Keratinocyte (primary cell): ENCODE measurements around the gene MSANTD2. TPM values are rescaled to one million over a fixed set of nuclear protein-coding genes. Genes with fewer than 3 reads are reported as not detected.

Source experiments
- DNase-seq: peaks from one replicate; pipeline ENCODE4 v3.0.0-alpha.2; 2011; ENCODE audit warnings: low read depth, missing footprints, low spot score
- FAIRE-seq: peaks from 2 replicates; lab custom pipeline; 2011; peaks lifted over from hg19 to GRCh38; lab: Jason Lieb, UNC
- H2AFZ ChIP-seq: 2 replicates; pipeline ENCODE4 v1.6.0; 2012; ENCODE audit warnings: low read length, control low read depth, inconsistent platforms; ENCODE audit not compliant: control insufficient read depth
- H3K27ac ChIP-seq: 2 replicates; pipeline ENCODE4 v1.5.1; 2011; ENCODE audit warnings: low read length; ENCODE audit not compliant: control insufficient read depth, insufficient read depth
- H3K27me3 ChIP-seq: 3 replicates; pipeline ENCODE4 v1.6.0; 2011; ENCODE audit warnings: low read length; ENCODE audit not compliant: control insufficient read depth, insufficient read depth; ENCODE audit errors: extremely low read depth
- H3K36me3 ChIP-seq, 2 experiments: 2 replicates in 1 of 2; 3 replicates in 1 of 2; pipeline ENCODE4 v1.5.1; 2011; ENCODE audit warnings: low read length in 2 of 2, mild to moderate bottlenecking in 1 of 2; ENCODE audit not compliant: control insufficient read depth in 2 of 2, insufficient read depth in 2 of 2; ENCODE audit errors: extremely low read depth in 1 of 2
- H3K4me1 ChIP-seq: 3 replicates; pipeline ENCODE4 v1.5.1; 2011; ENCODE audit warnings: low read length; ENCODE audit not compliant: control insufficient read depth, insufficient read depth; ENCODE audit errors: extremely low read depth
- H3K4me2 ChIP-seq: 3 replicates; pipeline ENCODE4 v1.6.0; 2011; ENCODE audit warnings: low read depth, low read length; ENCODE audit not compliant: control insufficient read depth, insufficient read depth; ENCODE audit errors: extremely low read depth
- H3K4me3 ChIP-seq, 3 experiments: fragments of 200-600 bp in 1 of 3; sonication (generic) in 1 of 3; 2 replicates in 2 of 3; 3 replicates in 1 of 3; pipeline ENCODE4 v1.5.1; 2011 to 2016; ENCODE audit warnings: low read length in 3 of 3, mild to moderate bottlenecking in 3 of 3, control low read depth in 2 of 3, inconsistent platforms in 1 of 3, low read depth in 1 of 3, mixed read lengths in 1 of 3, mixed run types in 1 of 3, moderate library complexity in 1 of 3; ENCODE audit not compliant: control insufficient read depth in 2 of 3, insufficient read depth in 2 of 3; ENCODE audit errors: extremely low read depth in 1 of 3
- H3K79me2 ChIP-seq: 2 replicates; pipeline ENCODE4 v1.6.0; 2012; ENCODE audit warnings: low read length; ENCODE audit not compliant: control insufficient read depth, insufficient read depth
- H3K9ac ChIP-seq: 3 replicates; pipeline ENCODE4 v1.6.0; 2011; ENCODE audit warnings: low read length; ENCODE audit not compliant: control insufficient read depth, insufficient read depth; ENCODE audit errors: extremely low read depth
- H3K9me1 ChIP-seq: 3 replicates; pipeline ENCODE4 v1.6.0; 2011; ENCODE audit warnings: low read length; ENCODE audit not compliant: control insufficient read depth, insufficient read depth; ENCODE audit errors: extremely low read depth
- H3K9me3 ChIP-seq: 2 replicates; pipeline ENCODE4 v1.5.1; 2012; ENCODE audit warnings: low read depth, low read length; ENCODE audit not compliant: control insufficient read depth
- H4K20me1 ChIP-seq: 3 replicates; pipeline ENCODE4 v1.6.0; 2011; ENCODE audit warnings: low read length; ENCODE audit not compliant: control insufficient read depth, insufficient read depth; ENCODE audit errors: extremely low read depth
- EZH2 ChIP-seq: IDR thresholded peaks from one replicate; pipeline ENCODE4 v1.6.1; 2012; ENCODE audit warnings: inconsistent platforms, mild to moderate bottlenecking, low read length, moderate library complexity
- dilution Hi-C: fragments of 300-500 bp; cut with MboI; formaldehyde crosslinking; loops from one replicate; pipeline ENCODE4 v1.7.0; 2020; ENCODE audit warnings: low sequenced_read_pairs; ENCODE audit not compliant: extremely low pct_ligation_motif_present
- polyA plus RNA-seq, 5 experiments: library from polyadenylated mRNA; depleted of rRNA in 3 of 5; stranded (reverse) in 3 of 5; stranded (forward) in 1 of 5; unstranded in 1 of 5; fragments of >200 nt; gene quantifications; 1 replicate in 1 of 5; 2 replicates in 3 of 5; 3 replicates in 1 of 5; pipeline versions ENCODE4 v1.2.1 to v1.2.3, GENCODE V29; 2011 to 2012; ENCODE audit warnings: missing spikeins in 2 of 5, low read depth in 1 of 5, low replicate concordance in 1 of 5
- TF ChIP-seq, protein P1 (sequence below), 3 experiments: IDR thresholded peaks in 1 of 3; conservative IDR thresholded peaks in 1 of 3; optimal IDR thresholded peaks in 1 of 3; 2 replicates in 2 of 3; 3 replicates in 1 of 3; pipeline versions ENCODE3 to v1.5.1; 2011; ENCODE audit warnings: low read length in 3 of 3, mild to moderate bottlenecking in 3 of 3, moderate library complexity in 2 of 3, control low read depth in 1 of 3, inconsistent platforms in 1 of 3; ENCODE audit not compliant: insufficient read depth in 2 of 3; ENCODE audit errors: extremely low read depth in 1 of 3

Gene MSANTD2
- polyA plus RNA-seq, 1 donor (not counting 4 experiments of a cell fraction or from before 2014, with no cell fraction given): 6.6 TPM

DNA sequence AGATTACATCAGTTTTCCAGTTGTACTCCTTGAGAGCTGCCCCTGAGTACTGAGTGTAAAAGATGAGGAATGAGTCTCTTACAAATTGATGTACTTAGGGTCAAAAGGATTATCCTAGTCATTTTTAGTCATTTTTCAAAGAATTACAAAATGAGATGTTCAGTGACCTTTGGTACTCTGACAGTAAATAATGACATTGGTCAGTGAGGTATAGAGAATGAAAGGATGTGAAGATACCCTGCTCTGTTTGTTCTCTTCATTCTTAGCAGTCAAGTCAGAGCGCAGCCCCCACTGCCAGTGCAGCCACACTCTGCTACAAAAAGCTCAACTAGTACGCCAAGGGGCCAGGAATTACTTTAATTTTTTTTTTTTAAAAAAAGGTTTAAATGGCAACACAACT, 34.0 kb downstream of the MSANTD2 start:
- Histone ChIP-seq H3K79me2 (no peaks in the 10 kb centered on the region), H4K20me1 (no peaks in the 10 kb centered on the region), H3K27ac (no peak overlapping the region), H3K9me1 (no peaks in the 10 kb centered on the region), H3K36me3 (no peaks in the 10 kb centered on the region), H3K9ac (no peak overlapping the region), H3K4me2 (no peak overlapping the region), H3K4me3 (no peak overlapping the region), H2AFZ (no peak overlapping the region), H3K27me3 (peaks cover 19% of the 10 kb centered on the region), H3K4me1 (peaks cover 4% of the 10 kb centered on the region), H3K9me3 (no peaks in the 10 kb centered on the region)
- TF ChIP-seq, protein P1, sequence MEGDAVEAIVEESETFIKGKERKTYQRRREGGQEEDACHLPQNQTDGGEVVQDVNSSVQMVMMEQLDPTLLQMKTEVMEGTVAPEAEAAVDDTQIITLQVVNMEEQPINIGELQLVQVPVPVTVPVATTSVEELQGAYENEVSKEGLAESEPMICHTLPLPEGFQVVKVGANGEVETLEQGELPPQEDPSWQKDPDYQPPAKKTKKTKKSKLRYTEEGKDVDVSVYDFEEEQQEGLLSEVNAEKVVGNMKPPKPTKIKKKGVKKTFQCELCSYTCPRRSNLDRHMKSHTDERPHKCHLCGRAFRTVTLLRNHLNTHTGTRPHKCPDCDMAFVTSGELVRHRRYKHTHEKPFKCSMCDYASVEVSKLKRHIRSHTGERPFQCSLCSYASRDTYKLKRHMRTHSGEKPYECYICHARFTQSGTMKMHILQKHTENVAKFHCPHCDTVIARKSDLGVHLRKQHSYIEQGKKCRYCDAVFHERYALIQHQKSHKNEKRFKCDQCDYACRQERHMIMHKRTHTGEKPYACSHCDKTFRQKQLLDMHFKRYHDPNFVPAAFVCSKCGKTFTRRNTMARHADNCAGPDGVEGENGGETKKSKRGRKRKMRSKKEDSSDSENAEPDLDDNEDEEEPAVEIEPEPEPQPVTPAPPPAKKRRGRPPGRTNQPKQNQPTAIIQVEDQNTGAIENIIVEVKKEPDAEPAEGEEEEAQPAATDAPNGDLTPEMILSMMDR (optimal IDR thresholded peaks at IDR 0.05 in 1 of 3, IDR thresholded peaks at IDR 0.05 in 1 of 3, conservative IDR thresholded peaks at IDR 0.05 in 1 of 3; ENCODE audit: extremely low read depth in 1 of 3, insufficient read depth in 2 of 3, low read length in 3 of 3): no peak
- TF ChIP-seq EZH2: no peak
- dilution Hi-C loops: no loop called here
- no peak for FAIRE-seq
- no peak for DNase-seq

DNA sequence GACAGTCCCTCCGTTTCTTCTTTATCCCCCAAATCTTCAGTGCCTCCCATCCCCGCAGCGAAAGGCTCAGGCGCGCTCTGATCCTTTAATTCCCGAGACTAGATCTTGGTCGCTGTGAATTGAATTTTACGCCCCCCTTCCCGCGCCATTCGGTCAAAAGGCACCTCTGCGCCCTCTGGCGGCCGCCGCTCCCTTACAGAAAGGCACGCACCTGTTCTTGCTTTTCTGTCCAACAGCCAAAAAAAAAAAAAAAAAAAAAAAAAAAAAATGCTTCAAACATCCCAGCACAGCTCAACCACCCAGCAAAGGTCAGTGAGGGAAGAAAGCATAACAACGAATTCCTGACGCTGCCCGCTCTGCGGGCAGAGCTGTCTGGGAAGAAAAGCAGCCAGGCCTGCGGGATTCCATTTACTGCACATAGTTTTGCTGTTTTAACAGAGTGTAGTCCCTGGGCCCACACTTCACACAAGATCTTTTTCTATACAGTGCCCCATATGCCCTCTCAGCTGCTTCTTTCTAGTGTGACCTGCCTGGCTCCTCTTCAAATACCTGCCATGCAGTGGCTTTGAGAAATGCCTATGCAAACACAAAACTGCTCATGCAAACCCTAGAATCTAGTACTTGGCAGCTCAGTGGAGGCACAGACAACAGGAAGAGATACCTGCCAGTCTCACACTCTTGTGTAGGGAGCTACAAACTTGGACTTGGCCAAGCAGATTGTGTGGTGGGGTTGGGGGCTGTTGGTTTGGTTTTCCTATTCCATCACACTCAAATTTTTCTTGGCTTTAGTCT, 36.9 kb downstream of the MSANTD2 start:
- Histone ChIP-seq H3K4me1 (peaks cover 10% of the 10 kb centered on the region), H3K27me3 (peaks cover 47% of the 10 kb centered on the region), H3K4me2 (peak overlapping the region; percentile 83), H3K9ac (no peak overlapping the region), H3K9me3 (no peaks in the 10 kb centered on the region), H3K79me2 (no peaks in the 10 kb centered on the region), H4K20me1 (no peaks in the 10 kb centered on the region), H3K9me1 (no peaks in the 10 kb centered on the region), H3K36me3 (no peaks in the 10 kb centered on the region), H2AFZ (no peak overlapping the region), H3K27ac (no peak overlapping the region), H3K4me3 (peak overlapping the region; percentile 30 to 75 (median 47))
- FAIRE-seq (no peak), DNase-seq (no peak)
- dilution Hi-C loops: no loop called here
- TF ChIP-seq, protein P1 (optimal IDR thresholded peaks at IDR 0.05 in 1 of 3, IDR thresholded peaks at IDR 0.05 in 1 of 3, conservative IDR thresholded peaks at IDR 0.05 in 1 of 3; ENCODE audit: extremely low read depth in 1 of 3, insufficient read depth in 2 of 3, low read length in 3 of 3): peak; percentile 63 to 89 (median 74)
- peak; percentile 1 for TF ChIP-seq EZH2
